ENCODE data around the gene RPS27L.
"Not testable (repeated sequence)": the region's sequence is repeated elsewhere in the genome, so short reads cannot be mapped to it uniquely, and the experiment has no call there.

RPS27L gene

GRCh38 chr15:63145426-63145825, 11.9 kb downstream of the RPS27L start:
- no peak for DNase-seq (ENCODE audit: low read depth in 2 of 3, low spot score in 2 of 3)

- DNase-seq (ENCODE audit: low read depth in 2 of 3, low spot score in 2 of 3) = no peak
These were observed 16.3 kb downstream of the RPS27L start for GRCh38 chr15:63140936-63141335.

- DNase-seq (ENCODE audit: low read depth in 2 of 3, low spot score in 2 of 3) = no peak
These were observed 20.5 kb downstream of the RPS27L start for GRCh38 chr15:63136742-63137141.

- no peak for DNase-seq (ENCODE audit: low read depth in 2 of 3, low spot score in 2 of 3)
These were observed 21.5 kb downstream of the RPS27L start for GRCh38 chr15:63135804-63136203.

GRCh38 chr15:63135281-63135680, 22.0 kb downstream of the RPS27L start:
- no peak for DNase-seq (ENCODE audit: low read depth in 2 of 3, low spot score in 2 of 3)

- DNase-seq (ENCODE audit: low read depth in 2 of 3, low spot score in 2 of 3) = no peak
These were observed 22.9 kb downstream of the RPS27L start for GRCh38 chr15:63134245-63134985.

- no peak for DNase-seq (ENCODE audit: low read depth in 2 of 3, low spot score in 2 of 3)
These were observed 23.5 kb downstream of the RPS27L start for GRCh38 chr15:63133786-63134185.

- DNase-seq (ENCODE audit: low read depth in 2 of 3, low spot score in 2 of 3) = no peak
These were observed 30.6 kb downstream of the RPS27L start for GRCh38 chr15:63126726-63127125.

- DNase-seq (ENCODE audit: low read depth in 2 of 3, low spot score in 2 of 3) = no peak
These were observed 32.8 kb downstream of the RPS27L start for GRCh38 chr15:63124506-63124905.

GRCh38 chr15:63122002-63122875, 35.0 kb downstream of the RPS27L start:
- peak; percentile 36 to 97 (median 88) for DNase-seq (ENCODE audit: low read depth in 2 of 3, low spot score in 2 of 3)

GRCh38 chr15:63121382-63122001, 35.8 kb downstream of the RPS27L start, which contains the start of gene LACTB:
LACTB (plus strand) TSS chr15:63121861; CDS start chr15:63121872, 11 bp downstream.
- DNase-seq (ENCODE audit: low read depth in 2 of 3, low spot score in 2 of 3) = peak; percentile 58 to 74 (median 63)

GRCh38 chr15:63118854-63119253, 38.4 kb downstream of the RPS27L start:
- DNase-seq (ENCODE audit: low read depth in 2 of 3, low spot score in 2 of 3) = no peak

- no peak for DNase-seq (ENCODE audit: low read depth in 2 of 3, low spot score in 2 of 3)
These were observed 42.8 kb downstream of the RPS27L start for GRCh38 chr15:63114465-63114864.

GRCh38 chr15:63112871-63113270, 44.4 kb downstream of the RPS27L start:
- no peak for DNase-seq (ENCODE audit: low read depth in 2 of 3, low spot score in 2 of 3)

- no peak for DNase-seq (ENCODE audit: low read depth in 2 of 3, low spot score in 2 of 3)
These were observed 45.8 kb downstream of the RPS27L start for GRCh38 chr15:63111481-63111880.

GRCh38 chr15:63110428-63111026, 46.8 kb downstream of the RPS27L start:
- no peak for DNase-seq (ENCODE audit: low read depth in 2 of 3, low spot score in 2 of 3)

GRCh38 chr15:63109920-63110319, 47.4 kb downstream of the RPS27L start:
- no peak for DNase-seq (ENCODE audit: low read depth in 2 of 3, low spot score in 2 of 3)

- no peak for DNase-seq (ENCODE audit: low read depth in 2 of 3, low spot score in 2 of 3)
These were observed 47.8 kb downstream of the RPS27L start for GRCh38 chr15:63109498-63109897.

- DNase-seq (ENCODE audit: low read depth in 2 of 3, low spot score in 2 of 3) = no peak
These were observed 49.3 kb downstream of the RPS27L start for GRCh38 chr15:63107895-63108546.

- DNase-seq (ENCODE audit: low read depth in 2 of 3, low spot score in 2 of 3) = not testable (repeated sequence)
These were observed 51.9 kb downstream of the RPS27L start for GRCh38 chr15:63105354-63105753.

GRCh38 chr15:63104727-63105126, 52.5 kb downstream of the RPS27L start:
- DNase-seq (ENCODE audit: low read depth in 2 of 3, low spot score in 2 of 3) = no peak

Data from activated CD8-positive, alpha-beta memory T cell treated with anti-CD3 and anti-CD28 coated beads for 48 hours (primary cell).